ENCODE data around the gene SYT3. TPM values are rescaled to one million over a fixed set of nuclear protein-coding genes. Genes with fewer than 3 reads are reported as not detected.
A peak's percentile ranks its signal among the peaks of the same experiment; 100 is the strongest.

SYT3 gene
- total and polyA plus RNA-seq, 2 experiments from 2014 or later, result 10.0 to 25.5 TPM

GRCh38 chr19:50667759-50668231 lies 28.1 kb upstream of the SYT3 start:
- Histone ChIP-seq H3K27me3 (ENCODE audit: insufficient read depth) (peaks cover 89% of the 10 kb centered on the region), H4K20me1 (replicated peaks; ENCODE audit: insufficient read depth) (peaks cover 3% of the 10 kb centered on the region; the same call in 1 of the 2 replicates), H3K4me2 (peak overlapping the region; percentile 72), H3F3A (replicated peaks; ENCODE audit: low read depth) (peaks cover 3% of the 10 kb centered on the region; the same call in 1 of the 2 replicates), H3K27ac (ENCODE audit: low read depth) (no peak overlapping the region), H3K79me2 (replicated peaks; ENCODE audit: insufficient read depth) (no peaks in the 10 kb centered on the region), H3K9me2 (ENCODE audit: insufficient read depth) (no peaks in the 10 kb centered on the region), H3K4me3 (peak overlapping the region; percentile 47; the same call in 1 of the 2 replicates), H2AFZ (no peak overlapping the region), H3K36me3 (ENCODE audit: insufficient read depth) (no peaks in the 10 kb centered on the region), H3K4me1 (ENCODE audit: insufficient read depth) (no peaks in the 10 kb centered on the region; the same call in 1 of the 2 replicates)
- no peak overlapping the region for H3K4me3 Mint-ChIP-seq
- H3K9me3 Mint-ChIP-seq, result peaks cover 72% of the 10 kb centered on the region
- TF ChIP-seq EZH2 (IDR thresholded peaks at IDR 0.05; ENCODE audit: low read depth, unreplicated experiment) (peak; percentile 60), POLR2AphosphoS5 (IDR thresholded peaks at IDR 0.05; ENCODE audit: low read depth) (no peak)
- ATAC-seq (no peak), DNase-seq (ENCODE audit: low spot score) (peak; percentile 39)
- H3K4me1 Mint-ChIP-seq, result no peaks in the 10 kb centered on the region
- no peak overlapping the region for H3K27ac Mint-ChIP-seq
- H3K27me3 Mint-ChIP-seq (ENCODE audit: insufficient read depth, low read depth, poor library complexity), result peaks cover 16% of the 10 kb centered on the region
- H3K36me3 Mint-ChIP-seq (ENCODE audit: low read depth), result peaks cover 37% of the 10 kb centered on the region

GRCh38 chr19:50667177-50667758 lies 27.6 kb upstream of the SYT3 start:
- no peak overlapping the region for H3K27ac ChIP-seq (ENCODE audit: low read depth)
- H3K27me3 Mint-ChIP-seq (ENCODE audit: insufficient read depth, low read depth, poor library complexity), result peaks cover 16% of the 10 kb centered on the region
- H3K4me3 Mint-ChIP-seq, result no peak overlapping the region
- peaks cover 39% of the 10 kb centered on the region for H3K36me3 Mint-ChIP-seq (ENCODE audit: low read depth)
- no peaks in the 10 kb centered on the region for H3K36me3 ChIP-seq (ENCODE audit: insufficient read depth)
- H3K9me2 ChIP-seq (ENCODE audit: insufficient read depth), result no peaks in the 10 kb centered on the region
- peak overlapping the region; percentile 72 for H3K4me2 ChIP-seq
- peak overlapping the region; percentile 47; the same call in 1 of the 2 replicates for H3K4me3 ChIP-seq
- no peak overlapping the region for H2AFZ ChIP-seq
- H3K9me3 Mint-ChIP-seq, result peaks cover 72% of the 10 kb centered on the region
- ATAC-seq (no peak), DNase-seq (ENCODE audit: low spot score) (peak; percentile 43)
- peaks cover 3% of the 10 kb centered on the region; the same call in 1 of the 2 replicates for H4K20me1 ChIP-seq (replicated peaks; ENCODE audit: insufficient read depth)
- TF ChIP-seq EZH2 (IDR thresholded peaks at IDR 0.05; ENCODE audit: low read depth, unreplicated experiment) (peak; percentile 93), ZNF114 (CRISPR knock-in tag; IDR thresholded peaks at IDR 0.05) (no peak), ZNF331 (CRISPR knock-in tag; IDR thresholded peaks at IDR 0.05; ENCODE audit: low read depth) (no peak), POLR2AphosphoS5 (IDR thresholded peaks at IDR 0.05; ENCODE audit: low read depth) (no peak), EZH2phosphoT487 (IDR thresholded peaks at IDR 0.05; ENCODE audit: unreplicated experiment) (peak; percentile 56)
- no peaks in the 10 kb centered on the region for H3K4me1 Mint-ChIP-seq
- H3K4me1 ChIP-seq (ENCODE audit: insufficient read depth), result no peaks in the 10 kb centered on the region; the same call in 1 of the 2 replicates
- no peaks in the 10 kb centered on the region for H3K79me2 ChIP-seq (replicated peaks; ENCODE audit: insufficient read depth)
- H3F3A ChIP-seq (replicated peaks; ENCODE audit: low read depth), result peaks cover 3% of the 10 kb centered on the region; the same call in 1 of the 2 replicates
- peaks cover 83% of the 10 kb centered on the region for H3K27me3 ChIP-seq (ENCODE audit: insufficient read depth)
- H3K27ac Mint-ChIP-seq, result no peak overlapping the region

GRCh38 chr19:50666346-50667176 lies 26.9 kb upstream of the SYT3 start:
- H3K79me2 ChIP-seq (replicated peaks; ENCODE audit: insufficient read depth), result no peaks in the 10 kb centered on the region
- H3K36me3 ChIP-seq (ENCODE audit: insufficient read depth), result no peaks in the 10 kb centered on the region
- no peak for TF ChIP-seq ZNF114 (CRISPR knock-in tag; IDR thresholded peaks at IDR 0.05)
- peak; percentile 22 for TF ChIP-seq EZH2 (IDR thresholded peaks at IDR 0.05; ENCODE audit: low read depth, unreplicated experiment)
- H3K27ac ChIP-seq (ENCODE audit: low read depth), result no peak overlapping the region
- no peak overlapping the region for H2AFZ ChIP-seq
- no peak overlapping the region for H3K27ac Mint-ChIP-seq
- H3K27me3 ChIP-seq (ENCODE audit: insufficient read depth), result peaks cover 76% of the 10 kb centered on the region
- H3K4me3 Mint-ChIP-seq, result no peak overlapping the region
- H3K36me3 Mint-ChIP-seq (ENCODE audit: low read depth), result peaks cover 35% of the 10 kb centered on the region
- H3K4me1 ChIP-seq (ENCODE audit: insufficient read depth), result no peaks in the 10 kb centered on the region; the same call in 1 of the 2 replicates
- peaks cover 71% of the 10 kb centered on the region for H3K9me3 Mint-ChIP-seq
- peak overlapping the region; percentile 47; the same call in 1 of the 2 replicates for H3K4me3 ChIP-seq
- no peaks in the 10 kb centered on the region for H3K4me1 Mint-ChIP-seq
- ATAC-seq (no peak), DNase-seq (ENCODE audit: low spot score) (no peak)
- peaks cover 3% of the 10 kb centered on the region; the same call in 1 of the 2 replicates for H4K20me1 ChIP-seq (replicated peaks; ENCODE audit: insufficient read depth)
- peak overlapping the region; percentile 72 for H3K4me2 ChIP-seq
- no peaks in the 10 kb centered on the region for H3K9me2 ChIP-seq (ENCODE audit: insufficient read depth)
- peaks cover 14% of the 10 kb centered on the region for H3K27me3 Mint-ChIP-seq (ENCODE audit: insufficient read depth, low read depth, poor library complexity)
- H3F3A ChIP-seq (replicated peaks; ENCODE audit: low read depth), result peaks cover 3% of the 10 kb centered on the region; the same call in 1 of the 2 replicates

Measured in GM23338 (cell line).